ENCODE results near the gene PACSIN2.
A peak's percentile ranks its signal among the peaks of the same experiment; 100 is the strongest.
"Not testable (repeated sequence)": the region's sequence is repeated elsewhere in the genome, so short reads cannot be mapped to it uniquely, and the experiment has no call there.

Gene PACSIN2

DNA sequence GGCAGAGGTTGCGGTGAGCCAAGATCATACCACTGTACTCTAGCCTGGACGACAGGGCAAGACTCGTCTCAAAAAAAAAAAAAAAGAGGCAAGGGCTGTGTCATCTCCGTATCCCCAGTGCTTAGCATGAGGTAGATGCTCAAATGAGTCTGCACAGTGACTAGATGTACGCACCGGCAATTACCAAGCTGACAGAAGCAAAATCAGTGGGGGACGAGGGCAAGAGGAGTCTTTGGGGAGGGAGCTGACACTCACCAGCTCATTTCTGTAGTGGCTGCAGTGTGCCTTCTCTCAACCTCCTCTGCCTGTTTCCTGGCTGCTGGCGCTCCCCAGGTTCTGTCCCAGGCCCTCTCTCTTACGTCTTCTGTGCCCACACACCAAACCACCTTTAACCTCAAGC is 69.9 kb downstream of the PACSIN2 start:
- no peak for DNase-seq (ENCODE audit: low spot score)

DNA sequence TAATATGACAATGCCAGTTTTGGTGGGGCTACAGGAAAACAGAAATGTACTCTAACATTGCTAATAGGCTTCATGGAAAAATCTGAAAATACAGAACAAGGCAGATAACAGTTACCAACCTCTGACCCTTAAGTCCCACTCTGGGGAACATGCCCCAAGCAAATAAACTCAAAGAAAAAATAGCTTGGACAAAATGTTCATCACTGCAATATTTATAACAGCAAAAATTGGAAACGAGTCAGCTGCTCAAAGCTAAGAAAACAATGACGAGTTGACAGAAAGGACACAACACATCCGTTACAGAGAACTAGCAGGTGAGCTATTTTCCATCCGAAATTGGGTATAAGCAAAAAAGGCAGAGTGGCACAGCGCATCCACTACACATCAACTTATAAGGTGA is 70.5 kb downstream of the PACSIN2 start:
- DNase-seq (ENCODE audit: low spot score): no peak

DNA sequence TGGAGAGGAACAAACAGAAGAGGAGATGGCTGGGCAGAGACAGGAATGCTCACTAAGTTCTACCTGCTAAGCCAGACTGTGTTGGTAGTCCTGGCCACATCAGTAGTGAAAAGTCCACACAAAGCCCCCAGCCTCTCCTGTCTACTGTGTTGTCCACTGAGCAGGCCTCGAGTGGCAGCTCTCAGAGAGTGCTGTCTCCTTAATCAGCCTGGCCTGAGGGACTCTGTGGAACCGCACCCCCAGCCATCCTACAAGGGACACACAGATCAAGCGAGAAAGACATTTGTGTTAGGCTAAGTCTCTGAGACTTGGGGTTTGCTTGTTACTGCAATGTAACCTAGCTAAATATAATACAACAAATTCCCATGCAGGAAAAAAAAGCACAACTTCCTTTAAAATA is 71.0 kb downstream of the PACSIN2 start:
- DNase-seq (ENCODE audit: low spot score): no peak

DNA sequence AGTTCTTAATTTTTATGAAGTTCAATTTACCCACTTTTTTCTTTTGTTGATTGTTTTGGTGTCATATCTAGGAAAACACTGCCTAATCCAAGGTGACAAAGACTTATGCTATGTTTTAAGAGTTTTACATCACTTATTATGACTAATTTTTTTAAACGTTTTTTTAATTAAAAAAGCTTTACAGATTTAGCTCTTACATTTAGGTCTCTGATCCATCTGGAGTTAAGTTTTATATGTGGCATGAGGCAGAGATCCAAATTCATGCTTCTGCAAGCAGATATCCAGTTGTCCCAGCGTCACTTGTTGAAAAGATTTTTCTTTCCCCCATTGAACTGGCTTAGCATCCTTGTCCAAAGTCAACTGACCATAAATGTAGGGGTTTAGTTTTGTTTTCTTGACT is 72.6 kb downstream of the PACSIN2 start:
- no peak for DNase-seq (ENCODE audit: low spot score)

DNA sequence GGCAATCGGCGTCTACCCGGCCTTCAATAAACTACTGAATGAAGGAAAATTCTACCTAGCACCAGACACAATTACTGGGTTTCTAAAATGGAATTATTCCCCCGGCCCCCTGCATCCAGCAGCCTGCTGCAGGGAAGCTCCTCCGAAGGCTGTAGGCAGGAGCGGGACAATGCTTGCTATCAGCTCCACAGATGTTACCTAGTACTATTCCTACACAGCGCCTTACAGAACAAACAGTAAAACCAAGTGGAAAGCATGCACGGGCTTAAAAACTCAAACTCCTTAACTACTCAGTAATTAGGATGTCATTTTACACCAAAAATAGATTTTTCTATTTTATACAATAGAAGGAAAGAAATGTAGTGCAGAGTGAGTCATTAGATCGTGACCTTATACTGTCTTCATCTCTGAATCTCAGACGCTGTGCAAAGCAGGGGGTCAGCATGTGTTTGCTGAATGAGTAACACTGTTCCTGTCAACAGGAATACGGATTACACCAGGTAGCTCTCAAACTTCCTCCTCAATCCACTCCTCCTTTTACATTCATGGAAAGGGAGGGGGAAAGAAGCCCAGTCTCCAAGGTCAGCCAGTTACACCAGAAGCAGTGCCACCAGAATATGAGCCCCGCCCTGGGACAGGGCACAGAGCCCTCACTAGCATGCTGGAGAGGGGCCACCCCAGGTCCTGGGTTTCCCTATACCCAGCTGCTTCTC is 74.9 kb downstream of the PACSIN2 start:
- no peak for DNase-seq (ENCODE audit: low spot score)

DNA sequence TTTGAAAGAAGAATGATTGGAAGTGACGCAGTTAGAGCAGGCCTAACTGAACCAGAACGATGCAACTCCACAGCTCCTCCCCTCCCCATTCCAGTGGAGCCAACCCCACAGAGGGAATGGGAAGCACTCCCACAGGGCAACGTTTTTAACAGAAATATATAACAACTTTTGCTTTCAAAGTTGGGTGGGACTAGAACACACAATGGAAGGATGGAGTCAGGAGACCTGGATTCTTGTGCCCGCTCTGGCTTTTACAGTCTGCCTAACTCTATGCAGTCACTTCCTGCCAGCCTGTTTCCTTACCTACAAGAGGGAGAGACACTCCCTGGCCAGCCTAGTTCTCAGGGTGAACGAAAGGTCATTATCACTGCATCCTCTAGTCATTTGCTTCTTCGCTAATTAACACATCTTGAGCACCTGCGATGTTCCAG is 75.5 kb downstream of the PACSIN2 start:
- DNase-seq (ENCODE audit: low spot score): no peak

DNA sequence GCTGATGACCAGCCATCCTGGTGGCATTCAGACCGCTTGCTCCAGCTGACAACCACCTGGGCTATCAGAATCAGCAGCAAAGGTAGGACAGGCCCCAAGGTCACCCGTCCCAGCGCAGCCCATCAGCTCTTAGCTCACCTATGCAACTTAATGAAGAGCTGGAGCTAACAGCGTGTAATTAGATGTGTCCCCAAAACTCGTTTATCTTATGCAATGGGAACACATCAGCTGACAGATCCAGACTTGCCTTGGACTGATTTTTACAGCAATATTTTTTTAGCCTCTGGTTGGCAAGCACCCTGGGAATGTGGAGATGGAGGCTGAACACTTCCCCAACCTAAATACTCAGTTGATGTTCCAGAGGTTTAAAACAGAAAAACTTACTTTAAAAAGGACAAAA is 76.0 kb downstream of the PACSIN2 start:
- no peak for DNase-seq (ENCODE audit: low spot score)

DNA sequence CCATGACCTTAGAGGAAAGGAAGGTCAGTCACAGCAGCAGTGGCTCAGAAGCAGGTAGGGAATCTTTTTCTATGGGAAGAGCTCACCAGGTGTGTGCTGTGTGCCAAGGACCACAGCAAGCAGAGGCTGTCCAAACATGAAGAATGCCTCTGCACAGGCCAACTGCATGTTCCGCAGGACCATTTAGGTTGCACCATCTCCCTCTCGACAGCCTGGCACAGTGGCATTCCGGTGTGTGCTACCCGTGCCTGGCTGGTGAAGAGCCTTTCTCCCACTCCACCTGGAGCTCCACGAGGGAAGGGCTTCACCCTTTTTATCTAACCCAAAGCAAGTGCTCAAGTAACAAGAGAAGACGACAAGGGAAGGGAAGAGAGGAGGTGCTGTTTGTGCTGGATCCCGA is 76.5 kb downstream of the PACSIN2 start:
- no peak for DNase-seq (ENCODE audit: low spot score)

DNA sequence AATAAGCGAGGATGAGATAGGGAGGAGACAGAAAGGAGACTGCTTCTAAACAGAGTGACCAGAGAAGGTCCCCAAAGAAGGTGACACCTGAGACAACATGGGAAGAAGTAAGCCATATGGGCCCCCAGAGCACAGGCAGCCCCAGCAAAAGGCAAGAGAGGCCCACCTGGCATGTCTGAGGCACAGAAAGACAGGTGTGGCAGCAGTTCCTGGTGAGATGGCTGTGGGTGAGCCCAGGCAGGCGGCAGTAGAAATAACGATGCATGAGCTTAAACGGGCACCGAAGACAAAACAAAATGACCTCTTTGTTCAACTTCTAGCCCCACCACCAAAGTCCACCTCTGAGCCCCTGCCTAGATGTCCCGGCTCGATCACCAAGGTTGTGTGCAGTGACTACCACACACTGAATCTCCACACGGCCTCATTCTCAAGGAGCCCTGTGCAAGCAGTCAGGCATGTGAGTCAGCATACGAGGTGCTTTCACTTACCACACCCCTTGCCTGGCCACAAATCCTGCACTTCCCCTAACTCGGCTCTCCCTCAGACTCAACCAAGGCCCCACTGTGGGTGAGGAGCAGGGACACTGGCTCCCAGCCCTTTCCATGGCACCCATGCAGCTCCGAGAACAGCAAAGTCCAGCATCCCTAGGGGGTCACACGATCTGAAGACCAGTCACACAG is 77.6 kb downstream of the PACSIN2 start:
- DNase-seq (ENCODE audit: low spot score): peak; percentile 49

DNA sequence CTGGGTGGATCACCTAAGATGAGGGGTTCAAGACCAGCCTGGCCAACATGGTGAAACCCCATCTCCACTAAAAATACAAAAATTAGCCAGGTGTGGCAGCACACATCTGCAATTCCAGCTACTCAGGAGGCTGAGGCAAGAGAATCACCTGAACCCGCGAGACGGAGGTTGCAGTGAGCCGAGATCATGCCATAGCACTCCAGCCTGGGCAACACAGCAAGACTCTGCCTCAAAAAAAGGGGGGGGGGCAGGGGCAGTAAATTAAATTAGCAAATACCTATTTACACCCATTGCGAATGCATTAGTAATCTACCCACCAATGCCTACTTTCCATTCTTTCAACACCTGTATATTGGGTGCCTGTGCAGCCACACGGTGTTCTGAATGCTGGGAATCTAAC is 78.3 kb downstream of the PACSIN2 start:
- not testable (repeated sequence) for DNase-seq (ENCODE audit: low spot score)

DNA sequence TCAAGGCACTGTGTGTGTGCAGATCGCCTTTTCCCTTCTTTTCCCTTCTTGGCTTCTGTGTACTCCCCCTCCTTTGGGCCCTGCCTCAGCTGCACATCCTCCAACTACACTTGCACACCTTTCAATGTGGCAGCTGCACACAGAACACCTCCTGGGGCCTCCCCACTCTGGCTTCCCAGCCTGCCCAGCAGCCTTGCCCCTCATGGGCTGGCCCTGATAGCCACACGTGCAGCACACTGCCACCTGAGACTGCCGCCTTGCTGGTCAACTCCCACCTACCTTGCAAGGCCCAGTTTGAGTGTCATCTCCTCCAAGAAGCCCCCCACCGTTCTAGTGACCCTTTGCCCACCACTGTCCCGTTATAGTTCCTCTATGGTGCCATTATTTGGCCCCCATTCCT is 80.6 kb downstream of the PACSIN2 start:
- DNase-seq (ENCODE audit: low spot score): no peak

DNA sequence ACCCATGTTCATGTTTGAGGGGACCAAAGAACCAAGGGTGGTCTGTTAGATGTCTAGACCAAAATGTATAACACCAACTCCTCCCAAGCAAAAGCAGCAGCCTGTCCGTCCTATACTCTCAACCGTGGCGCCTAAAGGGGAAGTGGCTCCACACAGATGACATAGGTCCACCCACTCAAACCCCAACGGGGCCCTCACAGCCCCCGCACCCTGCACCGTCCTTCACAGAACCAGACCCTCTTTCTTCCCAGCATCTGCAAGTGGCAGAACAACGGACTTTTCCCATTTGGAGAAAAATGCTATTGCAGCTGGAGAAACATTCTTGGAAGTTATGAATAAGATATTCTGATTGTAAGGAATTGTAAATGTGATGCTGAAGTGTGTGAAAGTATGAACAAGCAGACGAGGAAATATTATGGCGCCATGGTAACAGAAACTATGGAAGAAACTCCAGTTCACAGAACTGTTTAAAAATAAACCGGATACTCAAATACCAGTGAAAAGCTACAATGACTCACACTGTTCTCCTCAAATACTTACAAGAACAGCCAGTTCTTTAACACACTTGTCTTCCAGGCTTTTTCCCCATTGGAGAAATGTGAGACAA is 81.4 kb downstream of the PACSIN2 start:
- DNase-seq (ENCODE audit: low spot score): no peak

DNA sequence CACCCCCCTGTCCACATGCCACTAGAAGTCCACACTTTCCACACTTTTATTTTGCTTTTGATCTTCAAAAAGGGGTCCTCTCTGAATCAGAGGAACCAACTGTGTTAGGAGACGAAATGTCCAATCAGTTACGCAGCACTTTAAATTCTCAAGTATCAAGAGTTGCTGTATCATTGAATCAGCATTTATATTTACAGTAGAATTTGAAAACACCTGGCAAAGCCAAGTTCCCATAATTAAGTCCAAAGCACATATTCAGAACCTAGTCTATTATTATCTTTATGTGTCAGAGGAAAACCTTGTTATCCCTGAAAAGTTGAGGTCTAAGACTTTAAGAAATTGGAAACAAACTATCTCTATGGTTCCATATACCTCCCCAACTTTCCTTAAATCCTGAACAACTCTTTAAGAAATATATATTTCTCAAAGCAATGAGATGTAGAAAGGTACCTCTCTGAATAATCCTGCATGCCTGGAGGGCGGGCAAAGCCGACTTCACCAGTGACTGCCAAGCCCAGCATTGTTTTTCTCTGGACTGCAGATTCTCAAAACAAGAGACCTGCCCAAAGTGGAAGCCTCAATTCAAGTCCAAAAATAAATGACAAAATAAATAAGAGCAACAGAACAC is 82.0 kb downstream of the PACSIN2 start:
- DNase-seq (ENCODE audit: low spot score): no peak

DNA sequence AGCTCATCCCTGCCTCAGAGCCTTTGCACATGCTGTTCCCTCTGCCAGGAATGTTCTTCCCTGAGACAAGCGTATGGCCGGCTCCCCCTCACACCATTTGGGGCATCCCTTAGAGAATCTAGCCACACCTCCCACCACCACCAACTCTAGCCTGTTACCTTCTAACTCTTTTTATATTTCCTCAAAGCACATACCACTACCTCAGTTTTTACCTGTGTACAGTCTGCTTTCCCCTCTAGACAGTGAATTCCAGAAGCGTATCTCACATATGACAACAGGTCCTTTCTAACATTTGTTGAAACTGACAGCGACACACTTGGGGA is 82.8 kb downstream of the PACSIN2 start:
- no peak for DNase-seq (ENCODE audit: low spot score)

DNA sequence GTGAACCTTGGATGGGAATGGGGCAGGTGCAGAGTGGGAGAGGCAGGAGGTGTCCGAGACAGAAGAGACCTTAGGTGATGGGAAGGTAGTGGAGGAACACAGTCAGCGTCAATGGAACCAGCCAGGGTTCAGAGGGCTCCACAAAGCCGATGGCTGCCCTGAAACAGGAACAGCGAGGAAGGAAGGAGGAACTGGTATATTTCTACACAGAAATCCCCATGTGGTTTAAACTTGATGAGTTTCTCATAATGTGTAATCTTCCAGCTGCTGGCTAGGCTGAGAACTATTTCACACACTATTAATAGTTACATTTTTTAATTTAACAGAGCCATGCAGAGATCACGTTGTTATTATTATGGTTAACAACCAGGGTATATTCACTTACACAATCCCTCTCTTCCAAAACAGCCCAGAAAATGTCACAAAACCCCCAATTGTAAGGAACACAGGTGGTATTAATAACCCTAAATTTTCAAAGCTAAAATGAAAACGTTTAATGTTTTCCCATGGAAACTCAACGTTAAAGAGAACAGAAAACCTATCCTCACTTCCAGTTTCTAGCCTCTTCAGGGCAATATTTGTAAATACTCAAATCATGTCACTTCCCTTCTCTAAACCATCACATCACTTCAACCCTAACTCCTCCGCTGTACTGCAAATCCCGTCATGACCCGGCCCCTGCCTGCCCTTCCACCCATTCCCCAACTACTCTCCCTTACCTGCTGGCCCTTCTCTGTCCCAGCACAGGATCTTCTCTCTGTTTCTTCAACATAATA is 83.3 kb downstream of the PACSIN2 start:
- DNase-seq (ENCODE audit: low spot score): no peak

DNA sequence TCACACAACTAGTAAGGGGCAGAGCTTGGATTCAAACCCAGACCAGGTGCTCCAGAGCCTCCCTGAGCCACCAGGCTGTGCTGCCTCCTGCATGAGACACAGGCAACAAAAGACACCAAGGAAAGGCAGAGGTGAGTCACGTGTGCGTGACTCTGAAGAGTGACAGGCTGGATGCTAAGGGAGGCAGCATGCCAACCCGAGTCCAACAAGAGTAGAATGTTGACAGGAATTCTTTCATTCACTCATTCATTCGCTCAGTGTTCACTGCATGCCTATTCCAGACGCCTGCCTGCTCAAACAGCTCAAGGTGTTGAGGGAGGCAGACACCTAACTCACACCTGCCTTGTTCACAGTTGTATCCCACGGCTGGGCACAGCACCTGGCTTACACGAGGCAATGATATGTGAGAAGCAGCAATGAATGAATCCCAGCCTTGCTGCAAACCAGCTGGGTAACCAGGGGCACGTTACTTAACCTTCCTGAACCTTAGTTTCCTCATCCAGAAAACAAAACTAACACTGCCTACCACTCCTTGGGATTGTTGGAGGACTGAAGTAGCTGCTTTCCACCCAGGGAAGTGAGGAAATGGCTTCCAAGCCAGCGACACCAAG is 84.0 kb downstream of the PACSIN2 start:
- no peak for DNase-seq (ENCODE audit: low spot score)

DNA sequence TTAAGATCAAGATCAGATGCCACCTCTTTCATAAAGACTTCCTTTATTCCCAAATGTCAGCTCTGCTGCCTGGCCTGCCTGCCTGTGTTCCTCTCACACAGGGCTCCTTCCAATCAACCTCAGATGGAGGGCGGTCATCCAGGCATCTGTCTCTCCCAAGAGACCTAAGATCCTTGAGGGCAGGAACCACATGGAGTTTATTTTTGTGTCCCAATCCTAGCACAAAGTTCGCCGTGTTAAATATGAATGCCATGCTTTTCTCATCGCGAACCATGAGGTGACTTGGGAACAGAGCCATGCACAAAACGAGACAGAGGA is 85.2 kb downstream of the PACSIN2 start:
- DNase-seq (ENCODE audit: low spot score): no peak

DNA sequence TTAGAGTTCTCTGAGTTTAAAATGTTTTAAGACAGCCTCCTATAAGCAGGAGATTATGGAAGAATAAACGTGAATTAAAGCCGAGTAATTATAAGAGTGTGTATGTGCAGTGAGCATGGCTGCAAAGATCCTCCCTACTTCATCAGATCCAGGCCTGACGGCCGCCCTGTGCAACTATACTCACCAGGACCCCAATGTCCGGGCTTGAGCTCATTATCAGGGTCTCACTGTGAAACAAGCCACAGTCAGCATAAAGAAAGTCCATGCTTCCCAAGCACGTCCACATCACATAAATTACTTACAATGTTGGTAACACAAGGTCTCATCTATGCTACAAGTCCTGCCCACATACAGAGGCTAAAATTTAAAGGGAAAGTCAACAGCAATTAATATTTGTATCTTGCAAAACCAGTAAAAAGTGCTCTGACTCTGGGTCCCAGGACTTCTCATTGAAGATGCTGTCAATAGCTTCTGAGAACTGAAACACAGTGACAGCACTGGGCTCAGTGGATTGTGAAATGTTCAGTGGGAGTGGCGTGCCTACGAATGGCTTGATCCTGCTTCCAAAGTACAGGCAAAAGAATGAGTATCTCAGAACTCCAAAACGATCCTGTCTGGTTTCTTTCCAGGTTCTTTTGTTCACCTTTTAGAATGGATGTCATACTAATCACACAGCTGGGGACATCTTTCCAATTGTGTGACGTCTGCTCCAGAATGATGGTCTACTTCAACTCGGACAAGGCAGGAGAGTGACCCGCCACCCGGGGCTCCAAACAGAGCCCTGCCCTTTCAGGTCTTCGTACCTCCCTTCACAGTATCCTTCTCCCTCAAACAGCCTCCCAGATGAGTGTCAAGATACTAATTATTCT is 85.7 kb downstream of the PACSIN2 start:
- no peak for DNase-seq (ENCODE audit: low spot score)

DNA sequence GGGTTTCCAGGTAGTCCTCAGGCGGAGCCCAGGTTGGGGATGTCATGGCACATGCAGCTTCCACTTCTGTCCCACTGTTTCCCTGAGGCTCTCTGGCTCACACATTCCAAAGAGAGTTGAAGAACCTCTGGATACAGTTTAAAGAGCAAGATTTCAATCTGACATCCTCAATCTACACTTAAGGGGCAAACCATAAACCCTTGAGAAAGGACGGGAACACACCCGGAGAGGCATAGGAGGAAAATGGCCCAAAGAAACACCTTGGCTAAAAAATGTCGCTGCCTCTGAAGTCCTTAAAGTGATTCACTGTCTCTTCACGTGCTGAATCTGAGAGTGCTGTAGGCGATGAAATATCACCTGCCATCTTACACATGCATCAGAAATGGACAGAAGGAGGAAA is 87.0 kb downstream of the PACSIN2 start:
- no peak for DNase-seq (ENCODE audit: low spot score)

DNA sequence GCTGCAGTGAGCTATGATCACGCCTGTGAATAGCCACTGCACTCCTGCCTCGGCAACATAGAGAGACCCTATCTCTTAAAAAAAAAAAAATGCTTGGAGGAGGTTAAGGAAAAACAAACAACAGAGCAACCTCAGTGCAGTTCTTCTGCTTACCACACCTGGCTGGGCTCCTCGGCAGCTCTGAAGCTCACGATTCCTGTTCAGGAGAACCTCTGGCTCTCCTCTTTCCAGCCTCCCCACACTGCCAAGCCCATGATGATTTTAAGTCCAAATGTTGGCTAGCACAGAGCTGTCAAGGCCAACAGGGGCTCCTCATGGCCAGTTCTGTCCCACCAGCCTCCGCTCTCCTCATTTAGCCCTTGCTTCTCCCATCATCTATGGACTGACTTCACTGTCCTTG is 88.2 kb downstream of the PACSIN2 start:
- no peak for DNase-seq (ENCODE audit: low spot score)

DNA sequence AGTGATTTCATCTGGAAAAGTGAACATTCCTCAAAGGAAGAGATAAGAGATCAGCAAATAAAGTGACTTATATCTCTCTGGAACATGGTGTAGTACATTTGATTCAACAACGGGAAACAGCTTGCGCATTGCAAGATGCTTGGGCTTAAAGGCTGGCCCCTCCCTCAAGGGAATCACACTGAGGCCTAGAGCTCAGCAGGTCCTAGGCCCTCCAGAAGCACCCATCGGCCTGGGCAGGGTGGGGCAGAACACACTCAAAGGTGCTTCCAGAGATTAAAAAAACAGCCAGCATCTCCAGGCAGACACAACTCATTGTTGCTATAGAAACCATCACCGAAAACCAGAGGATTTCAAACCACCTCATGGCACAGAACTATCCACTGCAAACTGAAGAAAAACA is 88.8 kb downstream of the PACSIN2 start:
- peak; percentile 73 for DNase-seq (ENCODE audit: low spot score)

Data from hematopoietic multipotent progenitor cell treated with erythropoietin and hydrocortisone succinate and interleukin-3 and kit ligand, for 17 days (in vitro differentiated cells).